ENCODE data around the gene TMEM94. TPM values are rescaled to one million over a fixed set of nuclear protein-coding genes. Genes with fewer than 3 reads are reported as not detected.
"Not testable (repeated sequence)": the region's sequence is repeated elsewhere in the genome, so short reads cannot be mapped to it uniquely, and the experiment has no call there.

Gene TMEM94
- 61.0 TPM for total RNA-seq
- long read RNA-seq, partial matches to known transcripts = 36 of 47 reads
- long read RNA-seq, other reads (novel, unspliced or antisense) = 10 of 47 reads

- DNase-seq (ENCODE audit: low spot score) = peak; percentile 97
These were observed at the start of gene TMEM94 for GRCh38 chr17:75456417-75457046. TSS of gene TMEM94 (plus strand) at chr17:75456635. CDS start at chr17:75471906, 15,271 bp downstream.

- no peak for DNase-seq (ENCODE audit: low spot score)
These were observed 48.6 kb upstream of the TMEM94 start for GRCh38 chr17:75407655-75408352.

GRCh38 chr17:75410141-75410540 is 46.3 kb upstream of the TMEM94 start:
- peak; percentile 55 for DNase-seq (ENCODE audit: low spot score)

GRCh38 chr17:75411328-75412067 is 44.9 kb upstream of the TMEM94 start:
- peak; percentile 30 for DNase-seq (ENCODE audit: low spot score)

- DNase-seq (ENCODE audit: low spot score) = peak; percentile 68
These were observed 43.7 kb upstream of the TMEM94 start for GRCh38 chr17:75412455-75413317.

- DNase-seq (ENCODE audit: low spot score) = no peak
These were observed 41.9 kb upstream of the TMEM94 start for GRCh38 chr17:75414488-75414887.

GRCh38 chr17:75416006-75416405 is 40.4 kb upstream of the TMEM94 start:
- DNase-seq (ENCODE audit: low spot score) = peak; percentile 24

- peak; percentile 2 for DNase-seq (ENCODE audit: low spot score)
These were observed 39.3 kb upstream of the TMEM94 start for GRCh38 chr17:75417054-75417580.

- no peak for DNase-seq (ENCODE audit: low spot score)
These were observed 37.9 kb upstream of the TMEM94 start for GRCh38 chr17:75418531-75418930.

- no peak for DNase-seq (ENCODE audit: low spot score)
These were observed 27.6 kb upstream of the TMEM94 start for GRCh38 chr17:75428543-75429469.

- DNase-seq (ENCODE audit: low spot score) = no peak
These were observed 26.1 kb upstream of the TMEM94 start for GRCh38 chr17:75430159-75430974.

- DNase-seq (ENCODE audit: low spot score) = no peak
These were observed 23.1 kb upstream of the TMEM94 start for GRCh38 chr17:75433218-75433783.

- DNase-seq (ENCODE audit: low spot score) = not testable (repeated sequence)
These were observed 22.0 kb upstream of the TMEM94 start for GRCh38 chr17:75434433-75434832.

- not testable (repeated sequence) for DNase-seq (ENCODE audit: low spot score)
These were observed 19.0 kb upstream of the TMEM94 start for GRCh38 chr17:75437404-75437803.

- DNase-seq (ENCODE audit: low spot score) = no peak
These were observed 17.1 kb upstream of the TMEM94 start for GRCh38 chr17:75439287-75439686.

GRCh38 chr17:75440738-75441448 is 15.5 kb upstream of the TMEM94 start:
- no peak for DNase-seq (ENCODE audit: low spot score)

GRCh38 chr17:75442168-75443103 is 14.0 kb upstream of the TMEM94 start:
- DNase-seq (ENCODE audit: low spot score) = no peak
